GM12875 (cell line): Measurements from ENCODE around the gene MBP.

Experiments used
- H3K4me3 ChIP-seq: one replicate; pipeline ENCODE4 v1.5.1; 2011; ENCODE audit warnings: low read depth, low read length, control low read depth
- TF ChIP-seq, protein P1 (sequence below): IDR thresholded peaks from 2 replicates; pipeline ENCODE4 v1.5.1; 2011; ENCODE audit warnings: low read depth, mild to moderate bottlenecking, control low read depth, inconsistent platforms, low read length, moderate library complexity, borderline replicate concordance; ENCODE audit not compliant: insufficient read depth

MBP gene

DNA sequence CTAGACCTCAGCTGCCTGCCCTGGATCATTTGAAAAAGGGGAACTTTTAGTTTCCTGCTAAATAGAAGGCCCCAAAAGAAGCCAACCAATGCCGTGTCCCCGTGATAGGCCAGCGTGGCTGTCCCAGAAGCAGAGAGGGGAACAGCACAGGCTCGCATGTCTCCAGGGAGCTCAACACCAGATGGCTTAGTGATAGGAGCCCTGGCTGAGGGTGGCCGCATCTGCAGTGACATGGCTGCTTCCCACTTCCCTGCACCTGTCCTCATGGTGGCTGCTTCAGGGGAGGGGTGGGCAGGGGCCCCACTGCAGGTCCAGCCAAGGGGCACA is 79.6 kb downstream of the MBP start:
- H3K4me3 ChIP-seq: no peak overlapping the region
- TF ChIP-seq, protein P1, sequence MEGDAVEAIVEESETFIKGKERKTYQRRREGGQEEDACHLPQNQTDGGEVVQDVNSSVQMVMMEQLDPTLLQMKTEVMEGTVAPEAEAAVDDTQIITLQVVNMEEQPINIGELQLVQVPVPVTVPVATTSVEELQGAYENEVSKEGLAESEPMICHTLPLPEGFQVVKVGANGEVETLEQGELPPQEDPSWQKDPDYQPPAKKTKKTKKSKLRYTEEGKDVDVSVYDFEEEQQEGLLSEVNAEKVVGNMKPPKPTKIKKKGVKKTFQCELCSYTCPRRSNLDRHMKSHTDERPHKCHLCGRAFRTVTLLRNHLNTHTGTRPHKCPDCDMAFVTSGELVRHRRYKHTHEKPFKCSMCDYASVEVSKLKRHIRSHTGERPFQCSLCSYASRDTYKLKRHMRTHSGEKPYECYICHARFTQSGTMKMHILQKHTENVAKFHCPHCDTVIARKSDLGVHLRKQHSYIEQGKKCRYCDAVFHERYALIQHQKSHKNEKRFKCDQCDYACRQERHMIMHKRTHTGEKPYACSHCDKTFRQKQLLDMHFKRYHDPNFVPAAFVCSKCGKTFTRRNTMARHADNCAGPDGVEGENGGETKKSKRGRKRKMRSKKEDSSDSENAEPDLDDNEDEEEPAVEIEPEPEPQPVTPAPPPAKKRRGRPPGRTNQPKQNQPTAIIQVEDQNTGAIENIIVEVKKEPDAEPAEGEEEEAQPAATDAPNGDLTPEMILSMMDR: no peak

DNA sequence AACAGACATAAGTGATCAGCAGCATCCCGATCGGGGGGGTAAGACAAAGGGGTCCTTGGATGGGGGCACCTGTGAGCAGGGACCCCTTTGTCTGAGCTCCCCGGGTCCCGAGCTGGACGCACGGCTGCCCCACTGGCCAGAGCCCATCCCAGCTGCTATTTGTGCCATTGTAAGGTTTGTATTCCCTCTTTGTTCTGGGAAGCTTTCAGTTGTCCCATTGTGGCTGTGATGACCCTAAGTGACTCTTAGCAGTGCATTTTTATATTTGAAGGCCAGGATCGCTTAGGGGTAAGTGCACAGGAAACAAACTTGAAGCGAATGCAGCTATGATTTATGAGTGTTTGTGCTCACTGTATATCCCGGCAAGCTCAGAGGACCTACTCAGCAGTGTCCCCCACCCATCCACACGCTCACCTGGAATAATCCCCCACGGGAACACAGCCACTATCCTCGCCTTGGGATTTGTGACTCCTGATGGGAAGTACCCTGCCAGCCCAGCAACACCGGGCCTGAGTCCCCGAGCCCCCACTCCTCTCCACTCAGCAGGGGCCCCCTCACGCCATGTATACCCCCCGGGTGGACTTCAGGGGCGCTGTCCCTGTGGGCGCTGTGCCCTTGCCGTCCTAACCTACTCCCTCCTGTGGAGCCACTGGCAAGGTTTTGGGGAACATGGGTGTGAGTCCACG is 80.1 kb downstream of the MBP start:
- TF ChIP-seq, protein P1: no peak
- H3K4me3 ChIP-seq: no peak overlapping the region

DNA sequence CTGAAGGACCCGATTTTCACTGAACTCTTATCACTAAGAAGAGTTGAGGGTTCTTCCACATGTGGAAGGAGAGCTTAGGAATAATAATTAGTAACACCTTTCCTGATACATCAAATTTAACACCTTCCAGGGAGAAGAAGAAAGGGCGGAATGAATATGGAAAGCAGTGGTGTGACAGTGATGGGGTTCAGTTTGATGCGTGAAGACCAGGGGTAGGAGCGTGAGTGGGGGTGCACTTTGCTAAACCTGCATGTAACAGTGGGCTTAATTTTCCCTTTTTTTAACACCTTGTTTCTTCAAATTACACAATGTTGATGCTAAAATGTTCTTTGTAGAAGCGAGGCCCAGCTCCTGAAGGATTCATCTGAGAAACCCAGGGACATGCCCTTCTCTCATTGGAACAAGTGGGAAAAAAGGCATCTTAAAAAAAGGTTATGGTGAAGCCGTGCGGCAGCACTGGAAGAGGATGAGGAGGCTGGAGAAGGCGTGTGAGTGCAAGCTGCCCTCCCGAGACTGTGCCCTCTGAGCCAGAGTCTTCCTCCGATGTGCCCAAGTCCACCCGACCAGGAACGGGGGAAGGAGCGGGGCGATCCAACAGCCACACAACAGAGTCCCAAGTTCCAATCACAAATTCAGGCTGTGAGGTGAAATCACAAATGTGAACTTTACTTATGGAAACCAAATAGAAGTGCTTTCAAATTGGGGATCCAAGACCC is 80.8 kb downstream of the MBP start:
- H3K4me3 ChIP-seq: no peak overlapping the region
- TF ChIP-seq, protein P1: no peak

DNA sequence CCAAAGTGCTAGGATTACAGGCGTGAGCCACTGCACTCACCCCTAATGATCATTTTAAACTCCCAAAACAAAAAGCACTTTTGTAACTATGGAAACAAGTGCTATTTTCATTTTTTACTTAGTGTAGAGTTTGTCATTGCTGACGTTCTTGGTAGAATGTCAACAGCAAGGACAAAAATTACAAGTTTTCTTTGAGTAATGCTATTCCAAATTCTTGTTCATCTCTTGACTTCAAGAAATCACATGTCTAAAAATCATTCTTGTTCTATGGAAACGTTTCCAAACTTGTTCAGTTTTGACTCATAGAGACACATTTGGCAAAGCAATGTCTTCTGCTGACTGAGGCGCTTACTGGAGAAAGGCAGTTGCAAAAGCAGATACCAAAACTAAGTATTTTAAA is 82.6 kb downstream of the MBP start:
- no peak overlapping the region for H3K4me3 ChIP-seq
- TF ChIP-seq, protein P1: no peak

DNA sequence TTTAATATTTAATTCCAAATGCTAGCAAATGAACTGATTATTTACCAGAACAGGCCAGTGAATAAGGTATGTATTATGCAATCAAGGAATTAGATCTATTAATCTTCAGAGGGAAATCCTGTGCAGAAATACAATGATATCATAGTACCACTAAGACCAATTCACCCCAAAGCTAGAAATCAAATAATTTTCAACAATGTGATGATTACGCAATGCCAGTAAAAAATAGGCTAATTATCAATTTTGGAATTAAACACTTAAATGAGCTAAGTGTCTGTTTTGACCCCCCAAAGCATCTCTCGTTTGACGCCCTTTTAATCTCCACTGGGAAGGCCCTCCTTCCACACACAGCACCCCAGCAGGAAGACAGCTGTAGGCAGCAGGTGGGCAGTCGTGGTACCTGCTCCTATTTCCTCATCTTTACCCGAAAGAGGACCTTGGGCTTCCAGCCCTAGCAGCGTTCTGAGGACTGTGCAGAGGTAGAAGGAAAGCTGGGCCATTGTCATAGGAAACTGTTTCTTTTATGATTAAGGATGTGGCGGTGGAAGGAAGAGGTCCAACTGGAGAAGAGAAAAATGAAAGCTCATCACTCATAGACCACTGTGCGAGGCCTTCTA is 84.7 kb downstream of the MBP start:
- TF ChIP-seq, protein P1: no peak

DNA sequence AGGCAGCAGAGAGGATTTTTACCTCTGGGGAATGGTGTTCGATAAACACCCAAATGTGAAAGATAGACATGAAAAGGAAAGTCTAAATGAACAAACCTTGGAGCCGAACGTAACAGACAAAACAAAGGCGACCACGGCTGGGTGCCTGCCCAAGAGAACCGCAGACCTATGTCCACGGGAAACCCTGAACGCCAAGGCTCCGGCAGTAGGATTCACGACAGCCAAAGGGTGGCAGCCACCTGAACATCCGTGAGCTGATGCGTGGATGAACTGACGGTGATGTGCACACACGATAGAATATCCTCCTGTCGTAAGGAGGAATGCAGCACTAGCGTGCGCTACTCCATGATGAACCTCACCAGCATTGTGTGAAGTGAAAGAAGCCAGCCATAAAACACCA is 85.6 kb downstream of the MBP start:
- H3K4me3 ChIP-seq: no peak overlapping the region
- TF ChIP-seq, protein P1: no peak

More for the DNA sequence above, 84.7 kb downstream of the MBP start:
- H3K4me3 ChIP-seq: no peak overlapping the region
